ENCODE measurements around the gene SERPINA6.

SERPINA6 gene

GRCh38 chr14:94364037-94364436 is 40.9 kb upstream of the SERPINA6 start:
- TF ChIP-seq CTCF (IDR thresholded peaks at IDR 0.05; ENCODE audit: low read depth, low read length, poor library complexity, severe bottlenecking), result no peak
- TF ChIP-seq EZH2phosphoT487 (IDR thresholded peaks at IDR 0.05; ENCODE audit: borderline replicate concordance, low read length), result no peak

GRCh38 chr14:94363151-94363624 is 40.1 kb upstream of the SERPINA6 start:
- Histone ChIP-seq H3K79me2 (ENCODE audit: control insufficient read depth, low read length) (no peaks in the 10 kb centered on the region), H3K4me1 (ENCODE audit: control insufficient read depth, low read length) (no peaks in the 10 kb centered on the region), H3K27me3 (ENCODE audit: control insufficient read depth, low read length) (0 out of 2 replicates have a peak, but pooled peaks cover 3% of the 10 kb centered on the region), H3K9me3 (ENCODE audit: control insufficient read depth, insufficient read depth, low read length) (no peaks in the 10 kb centered on the region), H3F3A (ENCODE audit: control insufficient read depth, insufficient read depth) (no peaks in the 10 kb centered on the region), H3K27ac (ENCODE audit: low read depth, low read length) (no peak overlapping the region), H3K9me2 (replicated peaks; ENCODE audit: control insufficient read depth, low read length) (no peaks in the 10 kb centered on the region), H4K20me1 (ENCODE audit: control insufficient read depth, insufficient read depth, low read depth, low read length) (no peaks in the 10 kb centered on the region), H3K4me3 (ENCODE audit: low read length) (no peak overlapping the region), H3K36me3 (ENCODE audit: control insufficient read depth, low read length) (no peaks in the 10 kb centered on the region), H3K4me2 (ENCODE audit: low read length) (no peak overlapping the region)
- no peak for TF ChIP-seq CTCF (IDR thresholded peaks at IDR 0.05; ENCODE audit: low read depth, low read length, poor library complexity, severe bottlenecking)
- TF ChIP-seq EZH2phosphoT487 (IDR thresholded peaks at IDR 0.05; ENCODE audit: borderline replicate concordance, low read length), result no peak

More at GRCh38 chr14:94364037-94364436, 40.9 kb upstream of the SERPINA6 start:
- H3K4me1 ChIP-seq (ENCODE audit: control insufficient read depth, low read length), result no peaks in the 10 kb centered on the region
- H3K9me2 ChIP-seq (replicated peaks; ENCODE audit: control insufficient read depth, low read length), result no peaks in the 10 kb centered on the region
- H4K20me1 ChIP-seq (ENCODE audit: control insufficient read depth, insufficient read depth, low read depth, low read length), result no peaks in the 10 kb centered on the region
- H3K79me2 ChIP-seq (ENCODE audit: control insufficient read depth, low read length), result no peaks in the 10 kb centered on the region
- H3K4me2 ChIP-seq (ENCODE audit: low read length), result no peak overlapping the region
- no peaks in the 10 kb centered on the region for H3K36me3 ChIP-seq (ENCODE audit: control insufficient read depth, low read length)
- no peaks in the 10 kb centered on the region for H3F3A ChIP-seq (ENCODE audit: control insufficient read depth, insufficient read depth)
- no peaks in the 10 kb centered on the region for H3K27me3 ChIP-seq (ENCODE audit: control insufficient read depth, low read length)
- no peak overlapping the region for H3K4me3 ChIP-seq (ENCODE audit: low read length)
- no peaks in the 10 kb centered on the region for H3K9me3 ChIP-seq (ENCODE audit: control insufficient read depth, insufficient read depth, low read length)
- no peak overlapping the region for H3K27ac ChIP-seq (ENCODE audit: low read depth, low read length)

DNA sequence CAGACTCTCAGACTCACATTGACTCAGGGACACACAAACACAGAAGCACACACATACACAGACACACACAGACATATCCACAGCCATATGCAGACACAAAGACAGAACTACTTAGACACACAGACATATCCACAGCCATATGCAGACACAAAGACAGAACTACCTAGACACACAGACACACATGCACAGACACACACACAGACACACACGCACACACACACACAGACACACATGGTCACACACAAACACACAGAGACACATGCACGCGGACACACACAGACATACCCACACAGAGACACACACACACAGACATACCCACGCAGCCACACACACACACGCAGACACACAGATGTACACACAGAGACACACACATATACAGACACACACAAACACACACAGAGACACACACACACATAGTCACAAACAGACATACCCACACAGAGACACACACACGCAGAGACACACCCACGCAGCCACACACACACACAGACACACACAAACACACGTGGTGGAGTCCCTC is 39.5 kb upstream of the SERPINA6 start:
- Histone ChIP-seq H3K4me3 (ENCODE audit: low read length) (no peak overlapping the region), H3K27ac (ENCODE audit: low read depth, low read length) (no peak overlapping the region), H3K79me2 (ENCODE audit: control insufficient read depth, low read length) (no peaks in the 10 kb centered on the region), H3K9me2 (replicated peaks; ENCODE audit: control insufficient read depth, low read length) (no peaks in the 10 kb centered on the region), H3F3A (ENCODE audit: control insufficient read depth, insufficient read depth) (no peaks in the 10 kb centered on the region), H3K4me2 (ENCODE audit: low read length) (no peak overlapping the region), H3K4me1 (ENCODE audit: control insufficient read depth, low read length) (no peaks in the 10 kb centered on the region), H3K36me3 (ENCODE audit: control insufficient read depth, low read length) (no peaks in the 10 kb centered on the region), H4K20me1 (ENCODE audit: control insufficient read depth, insufficient read depth, low read depth, low read length) (no peaks in the 10 kb centered on the region), H3K27me3 (ENCODE audit: control insufficient read depth, low read length) (peaks cover 8% of the 10 kb centered on the region; the same call in 1 of the 2 replicates), H3K9me3 (ENCODE audit: control insufficient read depth, insufficient read depth, low read length) (no peaks in the 10 kb centered on the region)
- TF ChIP-seq EZH2phosphoT487 (IDR thresholded peaks at IDR 0.05; ENCODE audit: borderline replicate concordance, low read length), result no peak
- no peak for TF ChIP-seq CTCF (IDR thresholded peaks at IDR 0.05; ENCODE audit: low read depth, low read length, poor library complexity, severe bottlenecking)
